Body of pancreas (tissue), 4 donors: ENCODE results near the gene RBM19. TPM values are rescaled to one million over a fixed set of nuclear protein-coding genes. Genes with fewer than 3 reads are reported as not detected.

Experiments
- ATAC-seq: fragments of 150-250 bp; one replicate; pipeline ENCODE4 v1.9.1; 2016
- DNase-seq, 4 donors: peaks; one replicate each; pipeline ENCODE4 v3.0.0-alpha.2; 2019
- H3K27ac ChIP-seq, 4 donors: fragments of 200-600 bp; sonication (generic); 1 replicate in 3 of 4; 2 replicates in 1 of 4; pipeline versions ENCODE4 v1.5.1 to v1.6.1; 2016 to 2019; ENCODE audit warnings: mild to moderate bottlenecking in 1 of 4, mixed read lengths in 1 of 4, moderate library complexity in 1 of 4
- H3K27me3 ChIP-seq, 2 donors: fragments of 200-600 bp; sonication (generic); one replicate each; pipeline ENCODE4 v1.6.0; 2016; ENCODE audit warnings: mild to moderate bottlenecking in 1 of 2
- H3K36me3 ChIP-seq, 2 donors: fragments of 200-600 bp; sonication (generic); replicated peaks in 1 of 2; 2 replicates each; pipeline ENCODE4 v1.5.1; 2016; ENCODE audit warnings: low read depth in 2 of 2; ENCODE audit not compliant: insufficient read depth in 1 of 2
- H3K4me1 ChIP-seq: fragments of 200-600 bp; sonication (generic); one replicate; pipeline ENCODE4 v1.6.0; 2016
- H3K4me3 ChIP-seq, 2 donors: fragments of 200-600 bp; sonication (generic); 1 replicate in 1 of 2; 2 replicates in 1 of 2; pipeline ENCODE4 v1.5.1; 2016 to 2019
- H3K9me3 ChIP-seq, 3 donors: fragments of 200-600 bp; sonication (generic); 1 replicate in 2 of 3; 2 replicates in 1 of 3; pipeline ENCODE4 v1.5.1; 2016
- POLR2A ChIP-seq, 3 donors: fragments of 450-650 bp; IDR thresholded peaks; one replicate each; pipeline ENCODE4 v1.6.1; 2016; ENCODE audit warnings: antibody characterized with exemption in 3 of 3, mild to moderate bottlenecking in 2 of 3
- WGBS, 2 donors: methylation state at CpG; one replicate each; pipeline ENCODE4 v1.1.5; 2017; 5-methylcytosine and 5-hydroxymethylcytosine counted together
- intact Hi-C: fragments of 100-400 bp; cut with DNase I; formaldehyde crosslinking; loops from one replicate; pipeline ENCODE4 v1.15.1; 2023
- total RNA-seq, 2 donors: library from RNA; depleted of rRNA; stranded (reverse); fragments of >200 nt; gene quantifications; one replicate each; pipeline ENCODE4 v1.1.0, GENCODE V29; 2016
- TF ChIP-seq, protein P1 (sequence below), 7 experiments: fragments of 450-650 bp in 4 of 7; fragments of 200-600 bp in 3 of 7; sonication (generic) in 3 of 7; IDR thresholded peaks; one replicate each; pipeline ENCODE4 v1.5.1; 2016 to 2019; ENCODE audit warnings: antibody characterized with exemption in 7 of 7

Gene RBM19
- total RNA-seq, 2 donors from 2014 or later, result 18.4 to 36.3 TPM

DNA sequence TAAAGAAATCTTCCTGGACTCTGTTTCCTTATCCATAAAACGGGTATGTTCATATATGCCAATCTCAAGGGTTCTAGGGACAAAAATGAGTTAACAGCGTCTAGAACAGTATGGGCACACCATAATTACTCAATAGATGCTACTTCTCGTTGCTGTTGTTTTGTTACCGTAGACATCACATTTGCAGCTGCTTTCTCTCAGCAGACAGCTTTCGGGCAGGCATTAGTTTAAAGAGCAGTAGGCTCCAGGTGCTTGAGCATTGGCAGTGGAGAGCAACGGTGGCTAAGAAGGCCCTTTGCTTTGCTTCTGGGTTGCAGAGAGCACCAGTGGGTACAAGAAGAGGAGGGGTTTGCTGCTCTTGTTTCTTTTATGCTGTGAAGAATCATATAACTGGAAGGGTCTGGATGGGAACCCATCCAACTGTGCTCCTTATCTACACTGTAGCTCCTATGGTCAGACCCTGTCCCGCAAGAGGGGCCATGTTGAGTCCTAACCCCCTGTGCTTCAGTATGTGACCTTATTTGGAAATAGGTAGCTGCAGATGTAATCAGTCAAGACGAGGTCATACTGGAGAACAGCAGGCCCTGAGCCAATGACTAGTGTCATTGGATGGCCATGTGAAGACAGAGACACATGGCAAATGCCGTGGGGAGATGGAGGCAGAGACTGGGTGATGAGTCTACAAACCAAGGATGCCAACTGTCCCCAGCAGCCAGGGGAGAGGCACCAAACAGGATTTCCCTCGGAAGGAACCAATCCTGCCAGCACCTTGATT is 120.0 kb downstream of the RBM19 start:
- intact Hi-C loops, result no loop called here
- 82 to 85% methylated on average over 10 of the region's 10 CpGs for WGBS, 2 donors
- no peaks in the 10 kb centered on the region for H3K36me3 ChIP-seq
- no peak overlapping the region for H3K27ac ChIP-seq
- ATAC-seq (no peak), DNase-seq (no peak)
- H3K9me3 ChIP-seq, result no peaks in the 10 kb centered on the region
- no peaks in the 10 kb centered on the region for H3K27me3 ChIP-seq
- no peaks in the 10 kb centered on the region for H3K4me1 ChIP-seq
- TF ChIP-seq, protein P1, sequence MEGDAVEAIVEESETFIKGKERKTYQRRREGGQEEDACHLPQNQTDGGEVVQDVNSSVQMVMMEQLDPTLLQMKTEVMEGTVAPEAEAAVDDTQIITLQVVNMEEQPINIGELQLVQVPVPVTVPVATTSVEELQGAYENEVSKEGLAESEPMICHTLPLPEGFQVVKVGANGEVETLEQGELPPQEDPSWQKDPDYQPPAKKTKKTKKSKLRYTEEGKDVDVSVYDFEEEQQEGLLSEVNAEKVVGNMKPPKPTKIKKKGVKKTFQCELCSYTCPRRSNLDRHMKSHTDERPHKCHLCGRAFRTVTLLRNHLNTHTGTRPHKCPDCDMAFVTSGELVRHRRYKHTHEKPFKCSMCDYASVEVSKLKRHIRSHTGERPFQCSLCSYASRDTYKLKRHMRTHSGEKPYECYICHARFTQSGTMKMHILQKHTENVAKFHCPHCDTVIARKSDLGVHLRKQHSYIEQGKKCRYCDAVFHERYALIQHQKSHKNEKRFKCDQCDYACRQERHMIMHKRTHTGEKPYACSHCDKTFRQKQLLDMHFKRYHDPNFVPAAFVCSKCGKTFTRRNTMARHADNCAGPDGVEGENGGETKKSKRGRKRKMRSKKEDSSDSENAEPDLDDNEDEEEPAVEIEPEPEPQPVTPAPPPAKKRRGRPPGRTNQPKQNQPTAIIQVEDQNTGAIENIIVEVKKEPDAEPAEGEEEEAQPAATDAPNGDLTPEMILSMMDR (IDR thresholded peaks at IDR 0.05), result no peak
- no peak overlapping the region for H3K4me3 ChIP-seq

DNA sequence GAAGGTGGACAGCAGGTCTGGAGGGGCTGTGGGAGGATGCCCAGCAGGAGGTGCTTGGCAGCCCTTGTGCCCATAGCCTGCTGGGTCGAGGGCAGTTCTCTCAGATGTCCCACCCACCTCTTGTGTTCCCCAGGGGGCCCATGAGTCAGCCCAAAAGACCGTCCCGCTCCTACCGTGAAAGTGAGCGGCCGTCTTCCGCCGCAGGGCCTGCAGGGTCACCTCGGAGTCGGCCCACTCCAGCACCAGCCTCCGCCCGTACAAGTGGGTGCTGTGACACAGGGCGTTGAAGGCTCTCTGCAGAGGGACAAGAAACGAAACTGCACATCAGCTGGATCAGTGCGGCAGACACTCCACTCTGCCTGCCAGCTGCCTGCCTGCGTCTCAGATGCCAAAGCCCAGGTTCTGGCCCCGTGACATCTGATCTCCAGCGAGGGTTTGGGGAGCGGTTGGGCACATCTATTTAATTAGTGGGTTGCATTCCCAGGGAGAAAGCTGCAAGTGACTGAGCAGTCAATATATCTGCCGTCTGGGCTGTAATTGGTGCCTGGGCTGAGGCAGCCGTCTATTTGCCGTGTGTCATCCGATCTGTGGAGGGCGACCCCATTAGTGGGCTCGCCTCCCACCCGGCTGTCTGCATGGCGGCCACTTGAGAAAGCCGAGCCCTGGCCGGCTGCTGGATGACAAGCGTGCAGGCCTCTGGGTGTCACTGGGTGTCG is 121.5 kb downstream of the RBM19 start:
- no peak overlapping the region for H3K27ac ChIP-seq
- intact Hi-C loops, result no loop called here

DNA sequence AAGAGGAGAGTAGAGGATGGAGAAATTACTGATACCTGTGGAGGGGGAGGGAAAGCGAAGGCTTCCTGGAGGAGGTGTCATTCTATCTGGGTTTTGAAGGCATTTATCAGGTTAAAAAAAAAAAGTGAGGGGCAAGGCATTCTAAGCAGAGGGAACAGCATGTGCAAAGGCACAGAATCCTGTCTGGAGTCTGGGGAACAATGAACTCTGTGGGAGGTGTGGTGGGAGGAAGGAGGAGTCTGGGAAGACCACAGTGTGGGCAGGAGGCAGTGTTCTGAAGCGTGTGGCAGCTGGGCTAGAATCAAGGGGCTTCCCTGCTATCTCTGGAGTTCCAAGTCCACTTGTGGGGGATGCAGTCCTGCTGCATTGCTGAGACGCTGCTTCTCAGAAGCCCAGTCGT is 123.4 kb downstream of the RBM19 start:
- Histone ChIP-seq H3K27me3 (no peaks in the 10 kb centered on the region), H3K4me1 (no peaks in the 10 kb centered on the region), H3K36me3 (no peaks in the 10 kb centered on the region), H3K27ac (no peak overlapping the region), H3K9me3 (no peaks in the 10 kb centered on the region), H3K4me3 (no peak overlapping the region)
- intact Hi-C loops, result no loop called here
- no peak for DNase-seq
- 93 to 96% methylated on average over 3 to 4 of the region's 4 CpGs for WGBS, 2 donors
- no peak for ATAC-seq
- TF ChIP-seq POLR2A (IDR thresholded peaks at IDR 0.05), result no peak
- TF ChIP-seq, protein P1 (IDR thresholded peaks at IDR 0.05), result no peak

More for the DNA sequence above, 121.5 kb downstream of the RBM19 start:
- Histone ChIP-seq H3K9me3 (no peaks in the 10 kb centered on the region), H3K4me3 (no peak overlapping the region), H3K27me3 (no peaks in the 10 kb centered on the region), H3K4me1 (no peaks in the 10 kb centered on the region), H3K36me3 (no peaks in the 10 kb centered on the region)
- no peak for TF ChIP-seq POLR2A (IDR thresholded peaks at IDR 0.05)
- TF ChIP-seq, protein P1 (IDR thresholded peaks at IDR 0.05), result no peak
- WGBS, 2 donors, result 86 to 92% methylated on average over 23 to 31 of the region's 31 CpGs
- no peak for DNase-seq
- no peak for ATAC-seq

DNA sequence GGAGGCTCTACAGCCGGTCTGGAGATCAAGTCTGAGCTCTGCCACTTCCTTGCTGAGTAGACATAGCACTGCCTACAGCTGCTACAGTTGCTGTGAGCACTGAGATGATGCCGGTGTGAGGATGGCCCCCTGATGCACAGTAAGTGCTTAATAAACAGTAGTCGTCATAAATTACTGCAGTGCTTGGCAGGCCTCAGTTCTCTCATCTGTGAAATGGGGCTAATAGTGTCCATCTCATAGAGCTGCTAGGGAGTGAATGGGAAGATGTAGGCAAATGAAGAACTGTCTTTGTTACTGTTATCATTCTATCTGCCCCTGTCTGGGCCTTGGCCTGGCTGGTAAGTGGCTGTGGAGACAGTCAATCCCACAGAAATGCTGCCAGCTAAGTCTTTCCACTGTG is 124.3 kb downstream of the RBM19 start:
- no peak for TF ChIP-seq POLR2A (IDR thresholded peaks at IDR 0.05)
- TF ChIP-seq, protein P1 (IDR thresholded peaks at IDR 0.05), result no peak
- 95 to 96% methylated on average over 3 of the region's 3 CpGs for WGBS, 2 donors
- no peak for DNase-seq

More for the DNA sequence above, 124.3 kb downstream of the RBM19 start:
- H3K27ac ChIP-seq, result no peak overlapping the region
- H3K4me3 ChIP-seq, result no peak overlapping the region
- no peak for ATAC-seq
- intact Hi-C loops, result no loop called here
- no peaks in the 10 kb centered on the region for H3K36me3 ChIP-seq
- no peaks in the 10 kb centered on the region for H3K9me3 ChIP-seq
- H3K4me1 ChIP-seq, result no peaks in the 10 kb centered on the region
- H3K27me3 ChIP-seq, result no peaks in the 10 kb centered on the region
